Kidney epithelial cell (primary cell): ENCODE measurements around the gene NKX1-2. TPM values are rescaled to one million over a fixed set of nuclear protein-coding genes. Genes with fewer than 3 reads are reported as not detected.

Experiments used
- DNase-seq: peaks from one replicate; pipeline ENCODE4 v3.0.0-alpha.2; 2010; ENCODE audit warnings: low read depth
- H3K27me3 ChIP-seq: 2 replicates; pipeline ENCODE4 v1.6.0; 2011; ENCODE audit warnings: low read length; ENCODE audit not compliant: control insufficient read depth, insufficient read depth
- H3K36me3 ChIP-seq: 2 replicates; pipeline ENCODE4 v1.5.1; 2011; ENCODE audit warnings: low read length; ENCODE audit not compliant: control insufficient read depth, insufficient read depth
- H3K4me3 ChIP-seq: 2 replicates; pipeline ENCODE4 v1.5.1; 2011; ENCODE audit warnings: low read depth, mild to moderate bottlenecking, control low read depth, low read length
- CTCF ChIP-seq: IDR thresholded peaks from 2 replicates; pipeline ENCODE4 v1.5.1; 2011; ENCODE audit warnings: mild to moderate bottlenecking, moderate library complexity, low read length, control low read depth, inconsistent platforms; ENCODE audit not compliant: insufficient read depth, poor library complexity, severe bottlenecking
- total RNA-seq: library from RNA; depleted of rRNA; stranded (reverse); fragments of >200 nt; gene quantifications from 2 replicates; pipeline ENCODE4 v1.2.3, GENCODE V29; 2015

The NKX1-2 gene
- total RNA-seq, 1 donor from 2014 or later: not detected

GRCh38 chr10:124420254-124420653 lies 29.6 kb downstream of the NKX1-2 start:
- TF ChIP-seq CTCF: no peak
- Histone ChIP-seq H3K36me3 (no peaks in the 10 kb centered on the region), H3K4me3 (no peak overlapping the region), H3K27me3 (peaks cover 2% of the 10 kb centered on the region)
- no peak for DNase-seq

DNA sequence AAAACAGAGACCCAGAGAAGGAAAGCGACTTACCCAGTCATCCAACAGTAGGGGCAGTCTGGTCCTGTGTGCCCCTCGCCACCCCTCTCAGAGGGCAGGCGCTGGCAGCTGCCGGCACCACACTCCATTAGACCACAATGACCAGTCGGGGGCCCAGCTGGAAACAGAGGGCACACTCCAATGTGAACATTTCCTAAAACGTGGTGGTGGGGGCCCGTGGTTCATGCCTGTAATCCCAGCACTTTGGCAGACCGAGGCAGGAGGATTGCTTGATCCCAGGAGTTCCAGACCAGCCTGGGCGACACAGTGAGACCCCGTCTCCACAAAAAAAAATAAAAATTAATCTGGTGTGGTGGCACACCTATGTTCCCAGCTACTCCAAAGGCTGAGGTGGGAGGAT lies 30.2 kb downstream of the NKX1-2 start:
- no peaks in the 10 kb centered on the region for H3K36me3 ChIP-seq
- H3K27me3 ChIP-seq: peaks cover 2% of the 10 kb centered on the region
- TF ChIP-seq CTCF: no peak
- no peak for DNase-seq
- no peak overlapping the region for H3K4me3 ChIP-seq

DNA sequence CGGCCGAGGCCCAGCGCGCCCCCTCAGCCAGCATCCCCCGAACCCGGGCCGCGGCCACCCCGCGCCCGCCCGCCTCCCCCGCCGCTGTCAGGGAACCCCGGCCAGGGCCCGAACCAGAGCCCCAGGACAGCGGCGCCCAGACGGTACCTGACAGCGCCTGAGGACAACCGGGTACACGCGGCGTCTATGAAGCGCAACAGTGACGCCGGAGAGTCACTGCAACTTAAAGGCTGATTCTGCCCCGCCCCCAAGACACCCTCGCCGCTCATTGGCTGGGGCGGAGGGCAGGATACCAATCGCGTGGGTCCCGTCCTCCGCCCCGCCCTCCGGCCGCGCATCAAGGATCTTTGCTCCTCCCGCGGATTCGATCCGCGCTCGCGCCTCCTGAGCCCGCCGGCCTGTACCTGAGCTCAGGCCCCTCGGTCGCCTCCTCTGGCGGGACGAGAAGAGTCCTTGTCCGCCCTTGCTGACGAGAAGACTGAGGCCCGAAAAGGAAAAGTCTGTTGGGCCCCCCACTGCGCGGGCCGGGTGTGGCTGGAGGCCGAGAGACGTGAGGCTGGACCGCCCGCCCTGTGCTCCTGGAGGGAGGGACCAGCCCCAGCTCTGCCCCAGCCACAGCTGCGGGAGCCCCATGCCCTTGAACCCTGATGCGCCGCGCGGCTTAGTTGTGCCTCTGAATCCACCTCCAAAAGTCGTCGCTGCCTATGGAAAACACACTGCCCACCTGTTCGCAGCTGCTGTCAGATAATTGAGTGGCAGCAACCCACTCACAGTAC lies 30.9 kb downstream of the NKX1-2 start, which contains the start of gene OAT:
OAT (minus strand) TSS at position 198 of the 776 bp plus-strand sequence. CDS start 6,752 bp downstream, outside the sequence.
- no peaks in the 10 kb centered on the region for H3K27me3 ChIP-seq
- peak; percentile 72 for DNase-seq
- H3K36me3 ChIP-seq: no peaks in the 10 kb centered on the region
- peak within 1 kb of the TSS; percentile 55 for H3K4me3 ChIP-seq
- peak; percentile 18 for TF ChIP-seq CTCF

- Histone ChIP-seq H3K36me3 (no peaks in the 10 kb centered on the region), H3K4me3 (peak overlapping the region; percentile 55), H3K27me3 (no peaks in the 10 kb centered on the region)
- TF ChIP-seq CTCF: no peak
- no peak for DNase-seq
These were observed 31.7 kb downstream of the NKX1-2 start for GRCh38 chr10:124417895-124418725.

GRCh38 chr10:124416733-124417132 lies 33.1 kb downstream of the NKX1-2 start:
- DNase-seq: no peak
- TF ChIP-seq CTCF: no peak
- H3K4me3 ChIP-seq: no peak overlapping the region

More at GRCh38 chr10:124416733-124417132, 33.1 kb downstream of the NKX1-2 start:
- Histone ChIP-seq H3K27me3 (no peaks in the 10 kb centered on the region), H3K36me3 (no peaks in the 10 kb centered on the region)
